A549 (cell line): ENCODE measurements around the gene RFPL1. TPM values are rescaled to one million over a fixed set of nuclear protein-coding genes. Genes with fewer than 3 reads are reported as not detected.

Experiments used
- ATAC-seq, 2 experiments: fragments of 200-7000 bp in 1 of 2; fragments of >200 bp in 1 of 2; cut with Nextera tagmentation in 1 of 2; cut with Tn5 transposase in 1 of 2; 3 replicates each; pipeline versions ENCODE4 v1.8.0 to v1.9.1; 2018 to 2020; ENCODE audit warnings: mild to moderate bottlenecking in 1 of 2, moderate library complexity in 1 of 2
- CTCF ChIA-PET: fragments of 300-600 bp; sonication (Branson Sonifier 250); formaldehyde crosslinking; extraction: SDS; loops from one replicate; lab custom pipeline; 2021; ENCODE audit warnings: antibody characterized with exemption, inconsistent platforms; lab: Yijun Ruan, JAX
- POLR2A ChIA-PET: fragments of 350-600 bp; formaldehyde crosslinking; extraction: SDS; loops from one replicate; lab custom pipeline; 2021; ENCODE audit warnings: antibody characterized with exemption, inconsistent platforms; lab: Yijun Ruan, JAX
- DNase-seq, 2 experiments: peaks; one replicate each; pipeline versions ENCODE4 v3.0.0 to v3.0.0-alpha.2; 2011 to 2016; ENCODE audit warnings: low read depth in 1 of 2, low spot score in 1 of 2
- FAIRE-seq: peaks from 2 replicates; lab custom pipeline; 2011; peaks lifted over from hg19 to GRCh38; lab: Jason Lieb, UNC
- H3K27ac ChIP-seq, 2 experiments: fragments of >200 bp; sonication (Bioruptor Twin); formaldehyde crosslinking; 3 replicates each; pipeline ENCODE4 v1.5.1; 2016 to 2017
- H3K4me1 ChIP-seq: fragments of >200 bp; sonication (Bioruptor Twin); formaldehyde crosslinking; 3 replicates; pipeline ENCODE4 v1.6.1; 2016
- H3K4me2 ChIP-seq: fragments of >200 bp; sonication (Bioruptor Twin); formaldehyde crosslinking; 3 replicates; pipeline ENCODE4 v1.6.1; 2016
- H3K4me3 ChIP-seq: fragments of >200 bp; sonication (Bioruptor Twin); formaldehyde crosslinking; 3 replicates; pipeline ENCODE4 v1.5.1; 2016
- H3K9me3 ChIP-seq: fragments of >200 bp; sonication (Bioruptor Twin); formaldehyde crosslinking; 3 replicates; pipeline ENCODE4 v1.6.1; 2016
- CEBPB ChIP-seq, 2 experiments: fragments of >200 bp in 1 of 2; sonication (Bioruptor Twin) in 1 of 2; formaldehyde crosslinking in 1 of 2; IDR thresholded peaks; 2 replicates each; pipeline ENCODE4 v1.6.1; 2012 to 2016
- CHD2 ChIP-seq: fragments of 150-350 bp; IDR thresholded peaks from 2 replicates; pipeline ENCODE4 v1.6.1; 2014; ENCODE audit warnings: low read length; ENCODE audit not compliant: partially characterized antibody
- E2F6 ChIP-seq: IDR thresholded peaks from 2 replicates; pipeline ENCODE4 v1.6.1; 2012; ENCODE audit warnings: low read depth, borderline replicate concordance
- ELK1 ChIP-seq: fragments of 150-350 bp; IDR thresholded peaks from 2 replicates; pipeline ENCODE4 v1.6.1; 2014; ENCODE audit warnings: low read depth, mild to moderate bottlenecking, low read length
- FOSB ChIP-seq: fragments of 250-450 bp; sonication (Bioruptor Pico); IDR thresholded peaks from 2 replicates; pipeline ENCODE4 v1.5.0; 2020; ENCODE audit warnings: mild to moderate bottlenecking, moderate library complexity
- HDAC2 ChIP-seq: fragments of 200-600 bp; sonication (generic); IDR thresholded peaks from 2 replicates; pipeline ENCODE4 v1.6.1; 2016
- HEYL ChIP-seq: fragments of 250-450 bp; sonication (Bioruptor Pico); IDR thresholded peaks from 2 replicates; pipeline ENCODE4 v1.8.0; 2021; ENCODE audit warnings: mild to moderate bottlenecking, moderate library complexity
- HOXB5 ChIP-seq: fragments of 250-450 bp; sonication (Bioruptor Pico); IDR thresholded peaks from 2 replicates; pipeline ENCODE4 v1.5.0; 2020; ENCODE audit warnings: mild to moderate bottlenecking, moderate library complexity
- JUN ChIP-seq, 2 experiments: fragments of >200 bp; sonication (Bioruptor Twin); formaldehyde crosslinking; IDR thresholded peaks; 2 replicates in 1 of 2; 3 replicates in 1 of 2; pipeline ENCODE4 v1.6.1; 2016 to 2017
- MYC ChIP-seq: IDR thresholded peaks from 2 replicates; pipeline ENCODE4 v1.6.1; 2012; ENCODE audit warnings: mild to moderate bottlenecking, inconsistent platforms, low read length, improper control_type of control experiment, borderline replicate concordance
- RARB ChIP-seq: fragments of 250-450 bp; sonication (Bioruptor Pico); IDR thresholded peaks from 2 replicates; pipeline ENCODE4 v1.8.0; 2021; ENCODE audit warnings: mild to moderate bottlenecking, moderate library complexity
- RCOR1 ChIP-seq: fragments of 150-350 bp; IDR thresholded peaks from 2 replicates; pipeline ENCODE4 v1.6.1; 2014; ENCODE audit warnings: antibody characterized with exemption, low read length, low read depth
- REST ChIP-seq: fragments of 200-600 bp; sonication (generic); IDR thresholded peaks from 2 replicates; pipeline ENCODE4 v1.6.1; 2016; ENCODE audit warnings: antibody characterized with exemption, mild to moderate bottlenecking, moderate library complexity
- RNF2 ChIP-seq: fragments of 200-600 bp; sonication (generic); IDR thresholded peaks from 2 replicates; pipeline ENCODE4 v1.6.1; 2016; ENCODE audit warnings: low read depth, mild to moderate bottlenecking, antibody characterized with exemption, moderate library complexity, borderline replicate concordance
- SREBF2 ChIP-seq: fragments of 450-650 bp; IDR thresholded peaks from 2 replicates; pipeline ENCODE4 v1.6.1; 2014; ENCODE audit warnings: mild to moderate bottlenecking, moderate library complexity
- ZFP36 ChIP-seq: fragments of 450-650 bp; IDR thresholded peaks from 2 replicates; pipeline ENCODE4 v1.6.1; 2014; ENCODE audit warnings: borderline replicate concordance; ENCODE audit not compliant: partially characterized antibody
- ZSCAN20 ChIP-seq: fragments of 250-450 bp; sonication (Bioruptor Pico); IDR thresholded peaks from 2 replicates; pipeline ENCODE4 v1.8.0; 2022; ENCODE audit warnings: mild to moderate bottlenecking, moderate library complexity
- WGBS: methylation state at CpG from one replicate; pipeline ENCODE4 v1.1.6; 2017; ENCODE audit errors: missing lambda C conversion rate; 5-methylcytosine and 5-hydroxymethylcytosine counted together
- polyA plus RNA-seq, 4 experiments: library from polyadenylated mRNA; depleted of rRNA in 3 of 4; stranded (reverse); fragments of >200 nt; fragmentation: RNase III in 1 of 4; extraction: RNeasy Plus Mini Kit Qiagen cat#74134 plus additional on column Dnase treatment in 1 of 4; gene quantifications; 2 replicates in 3 of 4; 3 replicates in 1 of 4; pipeline ENCODE4 v1.2.3, GENCODE V29; 2011 to 2017

Gene RFPL1
- polyA plus RNA-seq, 2 of the 4 experiments (the other 2 are of a cell fraction): not detected

GRCh38 chr22:29434288-29434687 is 4.1 kb upstream of the RFPL1 start:
- FAIRE-seq: no peak
- TF ChIP-seq MYC (no peak), FOSB (no peak), ZSCAN20 (CRISPR knock-in tag) (no peak), ZFP36 (no peak), CHD2 (no peak), JUN (IDR thresholded peaks at IDR 0.05) (no peak), HOXB5 (CRISPR knock-in tag) (no peak), E2F6 (no peak), REST (no peak), SREBF2 (no peak), ELK1 (no peak), HDAC2 (no peak), RCOR1 (no peak), RNF2 (no peak)
- 41% methylated on average over 7 of the region's 7 CpGs for WGBS
- no peak overlapping the region for H3K27ac ChIP-seq
- CTCF ChIA-PET: interaction anchor here (1.3 kb wide), 1 partner anchor 36 kb away, joined by 3 read pairs; no protein-coding TSS in a partner anchor
- H3K9me3 ChIP-seq: no peaks in the 10 kb centered on the region
- POLR2A ChIA-PET: no interaction called here
- H3K4me1 ChIP-seq: no peaks in the 10 kb centered on the region
- no peak for ATAC-seq
- peak in 1 of 2 experiments; percentile 5 for DNase-seq
- no peak overlapping the region for H3K4me3 ChIP-seq
- H3K4me2 ChIP-seq: peak overlapping the region; percentile 18; the same call in 1 of the 3 replicates

GRCh38 chr22:29435236-29436136 is 2.9 kb upstream of the RFPL1 start:
- no peak overlapping the region for H3K27ac ChIP-seq
- ATAC-seq: no peak
- no peak for FAIRE-seq
- no peak overlapping the region for H3K4me3 ChIP-seq
- CTCF ChIA-PET: interaction anchor here (1.0 to 1.2 kb wide), 3 partner anchors 35 to 190 kb away, joined by 3 read pairs; no protein-coding TSS in a partner anchor
- POLR2A ChIA-PET: interaction anchor here (0.7 kb wide), 1 partner anchor 13 kb away, joined by 3 read pairs; no protein-coding TSS in a partner anchor
- no peak for DNase-seq
- no peak overlapping the region for H3K4me2 ChIP-seq
- no peaks in the 10 kb centered on the region for H3K9me3 ChIP-seq
- WGBS: 41% methylated on average over 5 of the region's 5 CpGs
- no peak for TF ChIP-seq RARB (CRISPR knock-in tag)
- no peak for TF ChIP-seq CEBPB (IDR thresholded peaks at IDR 0.05)
- H3K4me1 ChIP-seq: no peaks in the 10 kb centered on the region

- POLR2A ChIA-PET: no interaction called here
- CTCF ChIA-PET: no interaction called here
- ATAC-seq: no peak
- no peaks in the 10 kb centered on the region for H3K9me3 ChIP-seq
- no peak overlapping the region for H3K4me3 ChIP-seq
- 19% methylated on average over 1 of the region's 1 CpG for WGBS
- no peak overlapping the region for H3K27ac ChIP-seq
- no peak for FAIRE-seq
- no peaks in the 10 kb centered on the region for H3K4me1 ChIP-seq
- TF ChIP-seq JUN (IDR thresholded peaks at IDR 0.05) (no peak), HEYL (no peak)
- DNase-seq: no peak
- no peak overlapping the region for H3K4me2 ChIP-seq
These were observed 4.6 kb downstream of the RFPL1 start for GRCh38 chr22:29442976-29443375.
